Hematopoietic multipotent progenitor cell treated with erythropoietin and hydrocortisone succinate and interleukin-3 and kit ligand, for 4 days (in vitro differentiated cells): ENCODE measurements around the gene UNC13B.
"Not testable (repeated sequence)": the region's sequence is repeated elsewhere in the genome, so short reads cannot be mapped to it uniquely, and the experiment has no call there.

Experiments
- DNase-seq: peaks from one replicate; pipeline ENCODE4 v3.0.0-alpha.2; 2015

The UNC13B gene

GRCh38 chr9:35229066-35229778 is 67.4 kb downstream of the UNC13B start:
- no peak for DNase-seq

GRCh38 chr9:35229779-35230143 is 68.0 kb downstream of the UNC13B start:
- DNase-seq: no peak

- DNase-seq: no peak
Measured at GRCh38 chr9:35232867-35233544, 71.2 kb downstream of the UNC13B start.

GRCh38 chr9:35236692-35237091 is 74.9 kb downstream of the UNC13B start:
- no peak for DNase-seq

GRCh38 chr9:35237311-35237710 is 75.5 kb downstream of the UNC13B start:
- DNase-seq: peak; percentile 38

GRCh38 chr9:35245945-35246344 is 84.1 kb downstream of the UNC13B start:
- DNase-seq: not testable (repeated sequence)

GRCh38 chr9:35253075-35253474 is 91.3 kb downstream of the UNC13B start:
- DNase-seq: no peak

GRCh38 chr9:35254237-35254636 is 92.4 kb downstream of the UNC13B start:
- DNase-seq: no peak

- DNase-seq: no peak
Measured at GRCh38 chr9:35254984-35255857, 93.4 kb downstream of the UNC13B start.

- peak; percentile 33 for DNase-seq
Measured at GRCh38 chr9:35257986-35258659, 96.3 kb downstream of the UNC13B start.

- DNase-seq: peak; percentile 86
Measured at GRCh38 chr9:35258660-35259474, 97.1 kb downstream of the UNC13B start.

GRCh38 chr9:35260186-35260585 is 98.4 kb downstream of the UNC13B start:
- no peak for DNase-seq

GRCh38 chr9:35262064-35262463 is 100.3 kb downstream of the UNC13B start:
- DNase-seq: no peak

- DNase-seq: no peak
Measured at GRCh38 chr9:35267710-35268109, 105.9 kb downstream of the UNC13B start.

- no peak for DNase-seq
Measured at GRCh38 chr9:35269919-35270318, 108.1 kb downstream of the UNC13B start.

- no peak for DNase-seq
Measured at GRCh38 chr9:35271637-35272036, 109.8 kb downstream of the UNC13B start.

GRCh38 chr9:35272989-35273388 is 111.2 kb downstream of the UNC13B start:
- DNase-seq: no peak

GRCh38 chr9:35273591-35273990 is 111.8 kb downstream of the UNC13B start:
- no peak for DNase-seq

GRCh38 chr9:35274993-35275392 is 113.2 kb downstream of the UNC13B start:
- peak; percentile 59 for DNase-seq

- DNase-seq: no peak
Measured at GRCh38 chr9:35277171-35277520, 115.3 kb downstream of the UNC13B start.

GRCh38 chr9:35277628-35278359 is 116.0 kb downstream of the UNC13B start:
- DNase-seq: no peak

- no peak for DNase-seq
Measured at GRCh38 chr9:35279946-35280345, 118.1 kb downstream of the UNC13B start.
